ENCODE results near the gene FBLL1. TPM values are rescaled to one million over a fixed set of nuclear protein-coding genes. Genes with fewer than 3 reads are reported as not detected.
A peak's percentile ranks its signal among the peaks of the same experiment; 100 is the strongest.

Gene FBLL1
- total and polyA plus RNA-seq, 10 of the 15 experiments (the other 5 are each of a cell fraction or from before 2014, with no cell fraction given), result 0.04 to 0.23 (median 0.15) TPM; not detected in 7

- TF ChIP-seq ZNF217 (IDR thresholded peaks at IDR 0.05) (no peak), ZZZ3 (IDR thresholded peaks at IDR 0.05; ENCODE audit: control insufficient read depth, insufficient read length, low read depth) (no peak), RAD51 (IDR thresholded peaks at IDR 0.05) (peak; percentile 60; the same call in 1 of the 2 replicates), TCF12 (IDR thresholded peaks at IDR 0.05; ENCODE audit: low read depth, low read length) (peak; percentile 51; the same call in 1 of the 2 replicates), NFIC (IDR thresholded peaks at IDR 0.05; ENCODE audit: low read depth, low read length) (peak; percentile 32; the same call in 1 of the 2 replicates), CHD2 (IDR thresholded peaks at IDR 0.05; ENCODE audit: borderline replicate concordance, low read depth, low read length) (peak; percentile 54; the same call in 1 of the 2 replicates), ZNF274 (IDR thresholded peaks at IDR 0.05; ENCODE audit: insufficient read depth, insufficient read length) (no peak), NKRF (conservative IDR thresholded peaks at IDR 0.05) (no peak), NR2F1 (conservative IDR thresholded peaks at IDR 0.05) (peak; percentile 85), NR2C1 (IDR thresholded peaks at IDR 0.05) (no peak), SP1 (IDR thresholded peaks at IDR 0.05; ENCODE audit: low read depth, low read length) (peak; percentile 18), ZNF24 (IDR thresholded peaks at IDR 0.05) (no peak), FOXK2 (IDR thresholded peaks at IDR 0.05) (no peak), MEF2B (IDR thresholded peaks at IDR 0.05; ENCODE audit: partially characterized antibody, poor library complexity, severe bottlenecking) (peak; percentile 74), SKIL (IDR thresholded peaks at IDR 0.05; ENCODE audit: low read depth, poor library complexity, severe bottlenecking) (peak; percentile 85), TCF3 (IDR thresholded peaks at IDR 0.05; ENCODE audit: borderline replicate concordance, insufficient read depth, low read depth, low read length) (peak; percentile 58; the same call in 1 of the 2 replicates), ATF7 (IDR thresholded peaks at IDR 0.05; ENCODE audit: low read depth) (peak; percentile 76), ASH2L (IDR thresholded peaks at IDR 0.05; ENCODE audit: borderline replicate concordance, low read depth) (no peak), HDAC2 (IDR thresholded peaks at IDR 0.05) (no peak), HSF1 (IDR thresholded peaks at IDR 0.05; ENCODE audit: low read depth, low read length) (no peak), SMARCA5 (IDR thresholded peaks at IDR 0.05) (no peak), KLF5 (IDR thresholded peaks at IDR 0.05; ENCODE audit: partially characterized antibody) (no peak), IKZF2 (IDR thresholded peaks at IDR 0.05) (peak; percentile 50 to 56; a peak in 3 of 4 replicates), MLLT1 (IDR thresholded peaks at IDR 0.05) (peak; percentile 94), EP300 (IDR thresholded peaks at IDR 0.05; ENCODE audit: borderline replicate concordance in 1 of 2, control insufficient read depth in 1 of 2, low read depth in 2 of 2, low read length in 2 of 2) (peak in 1 of 2 experiments; percentile 47; a peak in 2 of 4 replicates), EGR1 (IDR thresholded peaks at IDR 0.05; ENCODE audit: borderline replicate concordance in 1 of 2, low read depth in 2 of 2, low read length in 2 of 2) (no peak)
Observed at GRCh38 chr5:168481330-168481788, 47.7 kb upstream of the FBLL1 start (continued).
